Tibial nerve (tissue), 4 donors: ENCODE measurements around the gene VWDE. TPM values are rescaled to one million over a fixed set of nuclear protein-coding genes. Genes with fewer than 3 reads are reported as not detected.

Experiments
- DNase-seq, 2 donors: peaks; one replicate each; pipeline ENCODE4 v3.0.0-alpha.2; 2019; ENCODE audit warnings: low spot score in 2 of 2
- H3K27ac ChIP-seq, 4 donors: fragments of 200-600 bp; sonication (generic) in 3 of 4; one replicate each; pipeline ENCODE4 v1.5.1; 2017 to 2019; ENCODE audit warnings: mild to moderate bottlenecking in 1 of 4
- H3K27me3 ChIP-seq, 2 donors: fragments of 200-600 bp; sonication (generic) in 1 of 2; one replicate each; pipeline versions ENCODE4 v1.5.1 to v1.6.0; 2017 to 2019
- H3K36me3 ChIP-seq, 3 donors: fragments of 200-600 bp; sonication (generic); one replicate each; pipeline ENCODE4 v1.5.1; 2018 to 2019
- H3K4me1 ChIP-seq, 4 donors: fragments of 200-600 bp; sonication (generic) in 3 of 4; one replicate each; pipeline ENCODE4 v1.5.1; 2017 to 2019
- H3K4me3 ChIP-seq, 4 donors: fragments of 200-600 bp; sonication (generic) in 3 of 4; one replicate each; pipeline ENCODE4 v1.5.1; 2017 to 2019; ENCODE audit warnings: mild to moderate bottlenecking in 1 of 4, moderate library complexity in 1 of 4
- H3K9me3 ChIP-seq, 4 donors: fragments of 200-600 bp; sonication (generic) in 3 of 4; one replicate each; pipeline ENCODE4 v1.5.1; 2017 to 2019
- CTCF ChIP-seq, 5 experiments: fragments of 200-600 bp in 3 of 5; fragments of 450-650 bp in 2 of 5; sonication (generic) in 3 of 5; IDR thresholded peaks; one replicate each; pipeline ENCODE4 v1.5.1; 2016 to 2019; ENCODE audit warnings: antibody characterized with exemption in 5 of 5, mild to moderate bottlenecking in 3 of 5, moderate library complexity in 2 of 5
- EP300 ChIP-seq, 2 donors: sonication (generic); formaldehyde crosslinking; IDR thresholded peaks; one replicate each; pipeline ENCODE4 v1.6.1; 2017; ENCODE audit warnings: antibody characterized with exemption in 2 of 2, mild to moderate bottlenecking in 1 of 2
- POLR2A ChIP-seq, 2 donors: fragments of 450-650 bp; IDR thresholded peaks; one replicate each; pipeline ENCODE4 v1.6.1; 2017; ENCODE audit warnings: antibody characterized with exemption in 2 of 2, mild to moderate bottlenecking in 2 of 2, moderate library complexity in 2 of 2
- WGBS, 2 donors: methylation state at CpG; one replicate each; pipeline ENCODE4 v1.1.5; 2018; 5-methylcytosine and 5-hydroxymethylcytosine counted together
- total RNA-seq, 4 donors: library from RNA; depleted of rRNA; stranded (reverse); fragments of >200 nt; gene quantifications; one replicate each; pipeline ENCODE4 v1.1.0, GENCODE V29; 2016

VWDE gene
- total RNA-seq, 4 donors from 2014 or later = 0.66 to 12.6 (median 1.9) TPM

DNA sequence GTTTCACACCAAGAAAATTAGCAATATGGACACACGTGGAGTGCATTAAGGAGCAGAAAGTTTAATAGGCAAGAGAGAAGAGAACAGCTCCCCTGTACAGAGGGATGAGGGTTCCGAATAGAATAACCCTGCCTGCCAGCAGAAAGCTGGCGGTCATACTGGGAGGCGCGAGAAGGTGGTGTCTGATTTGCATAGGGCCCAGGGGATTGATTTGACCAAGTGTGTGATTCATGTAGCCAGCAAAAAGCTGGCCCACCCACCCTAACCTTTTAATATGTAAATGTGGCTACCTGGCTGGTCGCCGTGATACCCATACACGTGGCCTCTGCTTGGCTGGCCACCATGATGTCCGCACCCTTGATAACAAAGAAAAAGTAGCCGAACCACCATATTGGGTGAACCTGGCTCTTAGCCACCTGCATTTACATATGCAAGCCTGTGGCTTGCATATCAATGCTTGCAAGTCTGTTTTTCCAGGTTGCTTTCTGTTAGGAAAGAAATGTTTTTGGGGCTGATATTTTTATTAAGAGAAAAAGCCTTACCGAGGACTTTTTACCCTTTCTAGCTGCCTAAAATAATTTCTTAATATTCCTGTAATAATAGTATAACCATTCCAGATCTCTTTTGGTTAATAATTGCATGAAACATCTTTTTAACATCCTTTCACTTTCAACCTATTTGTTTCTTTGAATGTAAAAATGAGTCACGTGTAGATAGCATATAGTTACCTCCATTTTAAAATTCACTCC, 20.5 kb upstream of the VWDE start:
- no peaks in the 10 kb centered on the region for H3K36me3 ChIP-seq
- no peak for DNase-seq
- TF ChIP-seq EP300 (IDR thresholded peaks at IDR 0.05) (no peak), POLR2A (IDR thresholded peaks at IDR 0.05) (no peak), CTCF (IDR thresholded peaks at IDR 0.05) (no peak)
- H3K9me3 ChIP-seq = peaks cover 0 to 14% (median 2%) of the 10 kb centered on the region in 4 donors
- no peaks in the 10 kb centered on the region for H3K27me3 ChIP-seq
- peaks cover 0 to 5% (median 0%) of the 10 kb centered on the region in 4 donors for H3K4me1 ChIP-seq
- WGBS, 2 donors = 61 to 62% methylated on average over 12 of the region's 12 CpGs
- H3K27ac ChIP-seq = no peak overlapping the region
- H3K4me3 ChIP-seq = no peak overlapping the region

GRCh38 chr7:12423355-12423996, 19.8 kb upstream of the VWDE start:
- H3K4me1 ChIP-seq = peaks cover 0 to 5% (median 0%) of the 10 kb centered on the region in 4 donors
- 25 to 30% methylated on average over 8 of the region's 8 CpGs for WGBS, 2 donors
- H3K9me3 ChIP-seq = peaks cover 0 to 14% (median 2%) of the 10 kb centered on the region in 4 donors
- H3K36me3 ChIP-seq = no peaks in the 10 kb centered on the region
- H3K27me3 ChIP-seq = no peaks in the 10 kb centered on the region
- no peak for DNase-seq
- TF ChIP-seq EP300 (IDR thresholded peaks at IDR 0.05) (no peak), CTCF (IDR thresholded peaks at IDR 0.05) (no peak), POLR2A (IDR thresholded peaks at IDR 0.05) (no peak)
- no peak overlapping the region for H3K27ac ChIP-seq
- H3K4me3 ChIP-seq = no peak overlapping the region

- DNase-seq = no peak
- no peaks in the 10 kb centered on the region for H3K27me3 ChIP-seq
- TF ChIP-seq CTCF (IDR thresholded peaks at IDR 0.05) = no peak
- TF ChIP-seq POLR2A (IDR thresholded peaks at IDR 0.05) = no peak
- TF ChIP-seq EP300 (IDR thresholded peaks at IDR 0.05) = no peak
- no peak overlapping the region for H3K4me3 ChIP-seq
- 49 to 60% methylated on average over 4 of the region's 4 CpGs for WGBS, 2 donors
- peaks cover 0 to 5% (median 0%) of the 10 kb centered on the region in 4 donors for H3K4me1 ChIP-seq
- no peaks in the 10 kb centered on the region for H3K36me3 ChIP-seq
- peaks cover 0 to 14% (median 2%) of the 10 kb centered on the region in 4 donors for H3K9me3 ChIP-seq
- no peak overlapping the region for H3K27ac ChIP-seq
These were observed 19.1 kb upstream of the VWDE start for GRCh38 chr7:12422554-12423320.

DNA sequence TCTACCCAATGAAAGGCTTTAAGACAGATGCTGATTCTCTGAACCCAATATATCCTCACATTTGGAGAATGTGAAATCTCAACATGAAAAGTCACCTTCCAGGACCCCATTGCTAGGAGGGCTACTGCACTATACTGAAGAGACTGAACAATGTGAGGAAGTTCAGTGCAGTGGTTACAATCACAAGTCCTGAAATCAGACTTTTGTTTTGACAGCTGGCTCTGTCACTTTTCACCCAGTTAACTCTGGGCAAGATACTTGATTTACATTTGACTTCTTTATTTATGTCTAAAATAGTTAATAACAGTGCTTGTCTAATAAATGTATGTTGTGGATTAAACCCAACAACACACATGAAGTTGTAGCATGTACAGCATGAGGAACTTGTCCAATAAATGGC, 14.8 kb upstream of the VWDE start:
- no peak overlapping the region for H3K4me3 ChIP-seq
- no peaks in the 10 kb centered on the region for H3K36me3 ChIP-seq
- no peaks in the 10 kb centered on the region for H3K27me3 ChIP-seq
- H3K9me3 ChIP-seq = no peaks in the 10 kb centered on the region
- no peak for DNase-seq
- H3K4me1 ChIP-seq = no peaks in the 10 kb centered on the region
- TF ChIP-seq POLR2A (IDR thresholded peaks at IDR 0.05) (no peak), EP300 (IDR thresholded peaks at IDR 0.05) (no peak), CTCF (IDR thresholded peaks at IDR 0.05) (no peak)
- no peak overlapping the region for H3K27ac ChIP-seq

GRCh38 chr7:12415072-12415471, 11.4 kb upstream of the VWDE start:
- no peak overlapping the region for H3K27ac ChIP-seq
- no peak for DNase-seq
- no peaks in the 10 kb centered on the region for H3K27me3 ChIP-seq

More at GRCh38 chr7:12415072-12415471, 11.4 kb upstream of the VWDE start:
- Histone ChIP-seq H3K36me3 (no peaks in the 10 kb centered on the region), H3K4me1 (no peaks in the 10 kb centered on the region), H3K9me3 (peaks cover 0 to 6% (median 3%) of the 10 kb centered on the region in 4 donors), H3K4me3 (no peak overlapping the region)
- TF ChIP-seq EP300 (IDR thresholded peaks at IDR 0.05) (no peak), CTCF (IDR thresholded peaks at IDR 0.05) (no peak), POLR2A (IDR thresholded peaks at IDR 0.05) (no peak)
